OCI-LY1 (cell line): ENCODE data around the gene LRRC2.

Experiments used
- H2AFZ ChIP-seq: fragments of 200-600 bp; sonication (generic), shearing (Covaris generic); 2 replicates; pipeline ENCODE4 v1.6.0; 2014; ENCODE audit warnings: antibody characterized with exemption, mild to moderate bottlenecking, low read length
- H3F3A ChIP-seq: fragments of 200-600 bp; sonication (generic), shearing (Covaris generic); 2 replicates; pipeline ENCODE4 v1.6.0; 2014; ENCODE audit warnings: mild to moderate bottlenecking, antibody characterized with exemption, low read length, moderate library complexity; ENCODE audit not compliant: insufficient read depth
- H3K27ac ChIP-seq: fragments of 200-600 bp; sonication (generic); 2 replicates; pipeline ENCODE4 v1.5.1; 2014; ENCODE audit warnings: low read length, mixed run types, mild to moderate bottlenecking, low read depth; ENCODE audit not compliant: poor library complexity, severe bottlenecking
- H3K27me3 ChIP-seq: fragments of 200-600 bp; sonication (generic); 2 replicates; pipeline ENCODE4 v1.6.0; 2014; ENCODE audit warnings: antibody characterized with exemption, mild to moderate bottlenecking, low read length, moderate library complexity; ENCODE audit not compliant: insufficient read depth
- H3K36me3 ChIP-seq: fragments of 200-600 bp; sonication (generic); 2 replicates; pipeline ENCODE4 v1.6.1; 2014; ENCODE audit warnings: mild to moderate bottlenecking, antibody characterized with exemption, low read length, moderate library complexity, mixed read lengths; ENCODE audit not compliant: insufficient read depth
- H3K4me1 ChIP-seq: fragments of 200-600 bp; sonication (generic); 2 replicates; pipeline ENCODE4 v1.5.1; 2014; ENCODE audit warnings: mild to moderate bottlenecking, low read length, moderate library complexity; ENCODE audit not compliant: insufficient read depth, severe bottlenecking
- H3K4me2 ChIP-seq: fragments of 200-600 bp; sonication (generic), shearing (Covaris generic); 2 replicates; pipeline ENCODE4 v1.6.1; 2014; ENCODE audit warnings: low read length
- H3K4me3 ChIP-seq: fragments of 200-600 bp; sonication (generic); 2 replicates; pipeline ENCODE4 v1.5.1; 2014; ENCODE audit warnings: low read length, low read depth, mild to moderate bottlenecking, mixed read lengths; ENCODE audit not compliant: poor library complexity, severe bottlenecking
- H3K79me2 ChIP-seq: fragments of 200-600 bp; shearing (Covaris generic); 2 replicates; pipeline ENCODE4 v1.6.1; 2016; ENCODE audit warnings: mixed run types, low read length, mixed read lengths; ENCODE audit not compliant: insufficient read depth
- H3K9ac ChIP-seq: fragments of 200-600 bp; sonication (generic), shearing (Covaris generic); 2 replicates; pipeline ENCODE4 v1.6.1; 2014; ENCODE audit warnings: mild to moderate bottlenecking, low read length, mixed read lengths
- H3K9me2 ChIP-seq: fragments of 200-600 bp; sonication (generic), shearing (Covaris generic); 2 replicates; pipeline ENCODE4 v1.6.1; 2014; ENCODE audit warnings: low read depth, mild to moderate bottlenecking, low read length, mixed read lengths
- H3K9me3 ChIP-seq: fragments of 200-600 bp; shearing (Covaris generic); 2 replicates; pipeline ENCODE4 v1.6.1; 2014; ENCODE audit warnings: low read length, mixed read lengths
- H4K20me1 ChIP-seq: fragments of 200-600 bp; sonication (generic), shearing (Covaris generic); 2 replicates; pipeline ENCODE4 v1.6.0; 2016; ENCODE audit warnings: mild to moderate bottlenecking, low read length; ENCODE audit not compliant: insufficient read depth
- EZH2 ChIP-seq: fragments of 200-600 bp; sonication (generic), shearing (Covaris generic); IDR thresholded peaks from 2 replicates; pipeline ENCODE4 v1.8.0; 2017; ENCODE audit warnings: borderline replicate concordance, mixed run types, mild to moderate bottlenecking, antibody characterized with exemption, low read length, moderate library complexity, mixed read lengths
- TF ChIP-seq, protein P1 (sequence below): fragments of 200-600 bp; sonication (generic), shearing (Covaris generic); IDR thresholded peaks from 2 replicates; pipeline ENCODE4 v1.5.1; 2017; ENCODE audit warnings: mild to moderate bottlenecking, antibody characterized with exemption, low read length, moderate library complexity, mixed read lengths

The LRRC2 gene

GRCh38 chr3:46468753-46469600 lies 97.1 kb downstream of the LRRC2 start:
- no peaks in the 10 kb centered on the region for H4K20me1 ChIP-seq
- no peak overlapping the region for H3K4me3 ChIP-seq
- H3K36me3 ChIP-seq = no peaks in the 10 kb centered on the region
- no peaks in the 10 kb centered on the region for H3K4me1 ChIP-seq
- no peaks in the 10 kb centered on the region for H3K9me3 ChIP-seq
- H3K27ac ChIP-seq = no peak overlapping the region
- TF ChIP-seq, protein P1, sequence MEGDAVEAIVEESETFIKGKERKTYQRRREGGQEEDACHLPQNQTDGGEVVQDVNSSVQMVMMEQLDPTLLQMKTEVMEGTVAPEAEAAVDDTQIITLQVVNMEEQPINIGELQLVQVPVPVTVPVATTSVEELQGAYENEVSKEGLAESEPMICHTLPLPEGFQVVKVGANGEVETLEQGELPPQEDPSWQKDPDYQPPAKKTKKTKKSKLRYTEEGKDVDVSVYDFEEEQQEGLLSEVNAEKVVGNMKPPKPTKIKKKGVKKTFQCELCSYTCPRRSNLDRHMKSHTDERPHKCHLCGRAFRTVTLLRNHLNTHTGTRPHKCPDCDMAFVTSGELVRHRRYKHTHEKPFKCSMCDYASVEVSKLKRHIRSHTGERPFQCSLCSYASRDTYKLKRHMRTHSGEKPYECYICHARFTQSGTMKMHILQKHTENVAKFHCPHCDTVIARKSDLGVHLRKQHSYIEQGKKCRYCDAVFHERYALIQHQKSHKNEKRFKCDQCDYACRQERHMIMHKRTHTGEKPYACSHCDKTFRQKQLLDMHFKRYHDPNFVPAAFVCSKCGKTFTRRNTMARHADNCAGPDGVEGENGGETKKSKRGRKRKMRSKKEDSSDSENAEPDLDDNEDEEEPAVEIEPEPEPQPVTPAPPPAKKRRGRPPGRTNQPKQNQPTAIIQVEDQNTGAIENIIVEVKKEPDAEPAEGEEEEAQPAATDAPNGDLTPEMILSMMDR = no peak
- TF ChIP-seq EZH2 = no peak
- H3F3A ChIP-seq = no peaks in the 10 kb centered on the region
- H3K27me3 ChIP-seq = peaks cover 3% of the 10 kb centered on the region; the same call in 1 of the 2 replicates
- no peak overlapping the region for H3K4me2 ChIP-seq
- no peaks in the 10 kb centered on the region for H3K9me2 ChIP-seq
- no peak overlapping the region for H2AFZ ChIP-seq
- H3K9ac ChIP-seq = no peak overlapping the region
- no peaks in the 10 kb centered on the region for H3K79me2 ChIP-seq

DNA sequence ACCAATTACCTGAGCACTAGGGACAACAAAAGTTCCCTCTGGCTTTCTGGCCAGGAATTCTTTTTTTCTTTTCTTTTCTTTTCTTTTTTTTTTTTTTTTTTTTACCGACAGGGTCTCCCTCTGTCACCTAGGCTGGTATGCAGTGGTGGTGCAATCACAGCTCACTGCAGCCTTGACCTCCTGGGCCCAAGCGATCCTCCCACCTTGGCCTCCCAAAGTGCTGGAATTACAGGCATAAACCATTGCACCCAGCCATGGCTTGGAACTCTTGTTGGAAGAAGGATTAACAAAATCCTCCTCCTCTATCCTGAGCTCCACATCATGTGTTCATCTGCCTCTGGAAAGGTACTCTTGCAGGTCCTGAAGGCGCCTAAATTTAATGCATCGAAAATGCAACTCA lies 98.5 kb downstream of the LRRC2 start:
- no peaks in the 10 kb centered on the region for H3K9me3 ChIP-seq
- no peak overlapping the region for H3K4me2 ChIP-seq
- H4K20me1 ChIP-seq = no peaks in the 10 kb centered on the region
- H3K9me2 ChIP-seq = no peaks in the 10 kb centered on the region
- H3K27ac ChIP-seq = no peak overlapping the region
- no peaks in the 10 kb centered on the region for H3K36me3 ChIP-seq
- H3K79me2 ChIP-seq = no peaks in the 10 kb centered on the region
- H3K4me1 ChIP-seq = no peaks in the 10 kb centered on the region
- no peaks in the 10 kb centered on the region for H3F3A ChIP-seq
- TF ChIP-seq, protein P1 = no peak
- TF ChIP-seq EZH2 = no peak
- H3K27me3 ChIP-seq = no peaks in the 10 kb centered on the region
- no peak overlapping the region for H2AFZ ChIP-seq
- H3K4me3 ChIP-seq = no peak overlapping the region
- H3K9ac ChIP-seq = no peak overlapping the region

DNA sequence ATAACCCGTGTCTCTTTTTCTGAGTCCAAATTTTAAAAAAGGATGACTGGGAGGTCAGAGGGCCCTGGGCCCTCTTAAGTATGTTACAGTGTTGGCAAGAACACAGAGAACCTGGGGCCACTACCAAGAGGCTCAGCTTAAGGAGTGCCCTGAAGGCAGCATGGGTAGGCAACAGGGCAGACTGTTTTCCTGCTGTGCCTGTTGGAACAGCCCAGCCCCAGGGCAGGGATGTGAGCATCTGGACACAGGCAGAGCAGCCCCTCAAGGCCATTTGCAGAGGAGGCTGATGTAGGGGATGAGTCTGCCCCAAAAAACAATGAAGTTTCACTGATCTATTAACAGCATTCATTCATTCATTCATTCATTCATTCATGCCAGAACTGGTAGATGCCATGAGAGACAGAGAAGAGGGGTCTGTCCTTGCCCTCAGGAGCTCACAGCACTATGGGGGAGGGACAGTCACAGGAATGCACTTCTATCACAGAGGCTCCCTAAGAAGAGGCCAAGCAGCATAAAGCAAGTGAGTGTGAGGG lies 99.2 kb downstream of the LRRC2 start:
- H3K4me3 ChIP-seq = no peak overlapping the region
- H3K9me2 ChIP-seq = no peaks in the 10 kb centered on the region
- no peaks in the 10 kb centered on the region for H3K79me2 ChIP-seq
- no peak overlapping the region for H3K9ac ChIP-seq
- no peak overlapping the region for H3K27ac ChIP-seq
- H3F3A ChIP-seq = no peaks in the 10 kb centered on the region
- H2AFZ ChIP-seq = no peak overlapping the region
- H4K20me1 ChIP-seq = no peaks in the 10 kb centered on the region
- H3K36me3 ChIP-seq = no peaks in the 10 kb centered on the region
- no peak for TF ChIP-seq EZH2
- TF ChIP-seq, protein P1 = no peak
- no peaks in the 10 kb centered on the region for H3K9me3 ChIP-seq
- H3K4me1 ChIP-seq = no peaks in the 10 kb centered on the region
- H3K27me3 ChIP-seq = no peaks in the 10 kb centered on the region
- no peak overlapping the region for H3K4me2 ChIP-seq
